GM21528 (cell line): ENCODE data around the gene LCE3A.
"Not testable (repeated sequence)": the region's sequence is repeated elsewhere in the genome, so short reads cannot be mapped to it uniquely, and the experiment has no call there.

ENCODE experiments used
- ATAC-seq: cut with Tn5 transposase; IDR thresholded peaks from one replicate; pipeline ENCODE4 v1.9.1; 2021; ENCODE audit warnings: mild to moderate bottlenecking, moderate library complexity; ENCODE audit not compliant: unreplicated experiment, low FRiP score

LCE3A gene, protein sequence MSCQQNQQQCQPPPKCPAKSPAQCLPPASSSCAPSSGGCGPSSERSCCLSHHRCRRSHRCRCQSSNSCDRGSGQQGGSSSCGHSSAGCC

DNA sequence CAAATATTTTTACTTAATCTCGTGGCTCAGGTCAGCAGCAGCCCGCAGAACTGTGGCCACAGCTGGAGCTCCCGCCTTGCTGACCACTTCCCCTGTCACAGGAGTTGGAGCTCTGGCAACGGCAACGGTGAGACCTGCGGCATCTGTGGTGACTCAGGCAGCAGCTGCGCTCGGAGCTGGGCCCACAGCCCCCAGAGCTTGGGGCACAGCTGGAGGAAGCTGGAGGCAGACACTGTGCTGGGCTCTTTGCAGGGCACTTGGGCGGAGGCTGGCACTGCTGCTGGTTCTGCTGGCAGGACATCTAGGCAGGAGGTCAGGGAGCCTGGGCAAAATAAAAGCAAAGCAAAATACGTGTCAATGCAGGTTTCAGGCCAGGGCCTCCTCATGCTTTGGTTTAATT lies at the start of gene LCE3A:
LCE3A (minus strand) TSS at position 301 of the 400 bp plus-strand sequence; CDS start at position 301, 0 bp downstream.
- ATAC-seq: no peak

DNA sequence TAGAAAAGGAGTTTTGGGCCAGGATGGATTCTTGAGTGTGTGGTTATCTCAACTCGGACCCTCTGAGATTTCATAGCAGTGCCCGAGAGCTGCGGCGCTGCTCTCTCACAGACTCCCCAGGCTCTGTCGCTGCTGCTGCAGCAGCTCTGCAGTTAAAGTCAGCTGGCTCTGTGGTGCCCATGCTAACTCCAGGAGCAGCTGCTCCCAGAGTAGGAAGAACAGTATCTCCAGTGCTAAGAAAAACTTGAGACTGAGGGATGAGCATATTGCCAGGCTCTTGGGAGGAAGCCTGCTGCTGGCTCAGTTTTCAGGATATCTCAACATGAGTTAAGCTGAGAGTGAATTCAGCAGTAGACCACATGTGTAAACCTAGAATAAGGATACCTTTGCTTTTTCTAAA lies 44.7 kb upstream of the LCE3A start:
- ATAC-seq: no peak

GRCh38 chr1:152666171-152666570 lies 43.3 kb upstream of the LCE3A start:
- not testable (repeated sequence) for ATAC-seq

- no peak for ATAC-seq
Observed at GRCh38 chr1:152663098-152663497, 40.2 kb upstream of the LCE3A start, which contains the start of gene LCE2D. TSS of gene LCE2D (plus strand) at chr1:152663380. CDS start at chr1:152664106, 726 bp downstream.

DNA sequence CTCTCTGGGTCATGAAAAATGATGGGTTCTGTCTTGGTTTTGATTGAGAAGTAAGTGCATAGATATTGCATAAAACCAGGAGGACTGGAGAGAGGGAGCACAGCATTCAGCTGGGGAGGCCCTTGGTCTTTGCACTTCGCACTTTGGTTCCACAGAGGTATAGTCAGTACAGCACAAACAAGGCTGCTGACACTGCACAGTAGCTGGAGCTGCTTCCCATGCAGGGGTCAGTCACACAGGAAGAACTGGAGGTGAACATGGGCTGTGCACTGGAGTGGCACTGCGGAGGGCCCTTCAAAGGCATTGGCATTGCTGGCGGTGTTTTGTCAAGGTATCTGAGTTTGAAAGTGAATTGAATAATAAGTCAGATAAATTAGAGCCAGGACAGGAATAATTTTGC lies 35.7 kb upstream of the LCE3A start:
- ATAC-seq: no peak

DNA sequence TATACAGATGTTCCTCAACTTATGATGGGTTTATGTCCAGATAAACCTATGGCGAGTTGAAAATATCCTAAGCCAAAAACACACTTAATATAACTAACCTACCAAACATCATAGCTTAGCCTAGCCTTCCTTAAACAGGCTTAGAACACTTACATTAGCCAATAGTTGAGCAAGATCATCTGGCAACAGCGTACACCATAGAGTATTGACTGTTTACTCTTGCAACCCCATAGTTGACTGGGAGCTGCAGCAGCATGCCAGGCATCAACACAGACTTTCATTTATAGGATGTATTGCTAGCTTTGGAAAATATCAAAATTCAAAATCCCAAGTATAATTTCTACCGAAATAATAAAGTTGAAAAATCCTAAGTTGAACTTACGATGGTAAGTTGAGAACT lies 34.8 kb upstream of the LCE3A start:
- ATAC-seq: no peak

DNA sequence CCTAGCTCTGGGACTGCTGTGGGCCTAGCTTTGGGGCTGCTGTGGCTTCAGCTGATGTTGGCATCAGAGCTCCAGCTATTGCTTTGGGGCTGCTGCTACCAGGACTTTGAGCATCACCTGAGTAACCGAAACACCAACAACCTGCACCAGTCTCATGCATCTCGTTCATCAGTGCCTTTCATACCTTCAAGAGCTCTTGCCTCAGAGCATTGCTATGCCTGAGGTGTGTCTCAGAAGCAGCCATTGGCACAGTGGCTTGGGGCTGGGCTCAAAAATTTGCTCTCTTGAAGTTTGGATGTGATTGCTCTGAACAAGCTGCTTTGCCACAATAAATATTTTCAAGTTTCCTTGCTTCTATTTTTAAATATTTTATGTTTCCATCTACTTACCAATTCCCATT lies 33.6 kb upstream of the LCE3A start:
- no peak for ATAC-seq

DNA sequence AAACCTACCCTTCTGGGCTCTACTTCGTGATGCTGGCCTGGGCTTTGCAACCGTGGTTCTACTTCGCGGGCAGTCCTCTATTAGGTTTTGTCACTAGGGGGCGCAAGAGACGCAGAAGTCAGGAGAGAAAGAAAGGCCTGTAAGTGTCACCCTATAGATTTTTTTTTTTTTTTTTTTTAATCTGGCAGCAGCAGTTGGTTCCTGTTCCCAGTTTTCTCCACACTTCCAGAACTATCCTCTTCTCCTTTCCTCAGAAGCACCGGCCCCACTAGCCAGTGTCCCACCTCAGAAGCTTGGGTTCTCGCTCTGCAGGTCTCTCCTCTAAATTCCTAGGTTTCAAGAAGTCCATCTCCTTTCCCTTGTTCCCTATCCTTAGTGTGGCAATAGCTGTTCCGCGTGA lies 31.2 kb upstream of the LCE3A start:
- ATAC-seq: no peak

GRCh38 chr1:152646656-152647055 lies 23.8 kb upstream of the LCE3A start:
- ATAC-seq: no peak

DNA sequence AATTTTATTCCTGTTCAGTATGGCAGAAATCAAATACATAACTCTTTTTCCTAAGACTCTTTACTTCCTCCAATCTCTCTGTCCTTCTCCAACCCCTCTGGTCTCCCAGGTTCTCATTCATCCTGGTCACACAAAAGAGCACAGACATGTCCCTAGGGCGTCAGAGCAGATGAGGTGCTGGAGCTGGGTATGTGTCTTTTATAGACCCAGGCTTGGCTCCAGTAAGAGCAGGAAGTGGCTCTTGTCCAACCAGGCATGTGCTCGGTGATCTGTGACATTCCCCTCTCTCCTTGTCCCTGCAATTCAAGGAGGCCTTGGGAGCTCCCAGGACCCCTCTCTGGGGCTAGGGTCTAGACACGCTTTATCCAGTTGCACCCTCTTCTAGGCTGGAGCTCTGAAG lies 22.2 kb upstream of the LCE3A start:
- no peak for ATAC-seq

DNA sequence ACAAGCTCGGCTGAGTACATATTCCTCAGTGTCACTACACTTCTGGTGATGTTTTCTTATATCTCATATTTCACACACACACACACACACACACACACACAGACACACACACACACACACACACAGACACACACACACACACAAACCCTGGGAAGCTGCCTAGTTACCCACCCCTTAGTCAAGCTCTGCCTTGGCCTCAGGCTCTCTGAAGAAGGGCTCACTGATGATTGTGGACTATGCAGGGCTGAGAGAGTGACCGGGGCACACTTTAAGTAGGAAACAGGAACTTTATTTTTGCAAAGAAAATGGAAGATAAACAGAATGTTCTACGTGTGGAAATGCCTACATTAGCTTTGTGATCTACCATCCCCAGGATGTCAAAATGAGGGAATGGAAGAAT lies 21.0 kb upstream of the LCE3A start:
- no peak for ATAC-seq

GRCh38 chr1:152640351-152640750 lies 17.4 kb upstream of the LCE3A start:
- no peak for ATAC-seq

GRCh38 chr1:152630596-152630995 lies 7.7 kb upstream of the LCE3A start:
- ATAC-seq: no peak

DNA sequence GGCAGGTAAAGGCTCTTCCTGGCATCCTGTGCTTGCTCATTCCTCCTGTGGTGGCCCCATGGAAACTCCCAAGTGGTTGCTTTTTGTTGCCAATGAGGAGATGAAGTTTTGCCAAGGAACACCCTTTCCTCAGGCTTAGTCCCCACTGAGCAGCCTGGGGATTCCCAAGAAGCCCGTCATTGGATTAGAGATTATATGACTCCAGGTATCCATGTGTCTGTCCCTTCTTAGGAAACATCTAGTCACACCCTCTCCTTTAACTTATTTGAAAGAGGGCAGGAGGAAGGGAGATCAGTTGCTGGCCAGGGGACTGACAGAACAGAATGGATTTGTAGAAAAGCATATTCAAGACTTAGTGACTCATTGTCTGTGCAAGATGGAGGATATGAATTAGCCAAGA lies 3.8 kb upstream of the LCE3A start:
- ATAC-seq: no peak

DNA sequence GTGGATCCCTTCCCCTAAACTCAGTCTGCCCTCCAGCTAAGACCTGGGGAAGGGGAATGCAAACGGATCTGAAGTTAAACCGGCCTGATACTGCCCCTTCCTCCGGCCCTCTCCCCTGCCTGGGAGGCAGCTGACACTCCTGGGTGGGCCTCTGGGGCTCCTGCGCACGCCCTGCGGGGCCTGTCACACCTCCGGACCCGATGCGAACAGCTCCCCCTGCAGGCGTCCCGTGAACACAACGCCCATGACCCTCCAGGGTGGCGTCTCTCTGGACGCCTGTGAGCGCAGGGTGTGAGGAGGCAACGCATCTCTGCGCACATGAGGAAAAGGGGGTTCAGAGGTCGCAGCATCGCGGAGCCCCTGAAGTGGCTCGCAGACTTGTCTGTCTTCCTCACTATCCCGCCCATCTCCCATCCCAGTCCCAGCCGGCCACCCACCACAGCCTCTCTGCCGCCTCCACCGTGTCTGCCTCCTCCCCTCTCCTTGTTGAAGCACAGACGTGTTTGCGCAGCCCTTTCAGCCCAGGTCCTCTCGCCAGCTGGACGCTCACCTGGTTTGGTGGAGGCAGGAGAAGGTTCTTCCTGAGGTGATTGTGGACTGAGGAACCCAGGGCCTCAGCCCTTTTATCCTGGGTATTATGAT lies 421 bp upstream of the LCE3A start:
- no peak for ATAC-seq

DNA sequence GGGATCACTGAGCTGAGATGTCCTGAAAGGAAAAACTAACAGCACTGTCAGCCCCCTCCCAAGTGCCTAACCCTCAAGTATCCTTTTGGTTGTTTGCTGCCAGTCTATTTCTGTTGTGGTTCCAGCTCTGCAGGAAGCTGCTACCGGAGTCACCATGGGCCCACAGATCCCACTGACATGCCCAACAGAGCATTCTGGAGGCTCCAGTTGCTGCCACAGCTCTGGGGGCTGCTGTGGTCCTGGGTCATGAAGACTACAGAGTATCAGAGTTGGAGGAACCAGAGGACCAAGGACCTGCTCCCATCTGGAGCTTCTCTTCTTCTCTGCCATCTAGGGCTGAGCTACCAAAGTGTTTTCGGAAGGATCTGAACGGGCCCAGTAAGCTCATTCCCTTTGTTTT lies 910 bp downstream of the LCE3A start:
- no peak for ATAC-seq

- ATAC-seq: no peak
Observed at GRCh38 chr1:152613511-152613910, 9.4 kb downstream of the LCE3A start, which contains the start of gene LCE3B. TSS of gene LCE3B (plus strand) at chr1:152613811. CDS start at chr1:152613811, 0 bp downstream.

DNA sequence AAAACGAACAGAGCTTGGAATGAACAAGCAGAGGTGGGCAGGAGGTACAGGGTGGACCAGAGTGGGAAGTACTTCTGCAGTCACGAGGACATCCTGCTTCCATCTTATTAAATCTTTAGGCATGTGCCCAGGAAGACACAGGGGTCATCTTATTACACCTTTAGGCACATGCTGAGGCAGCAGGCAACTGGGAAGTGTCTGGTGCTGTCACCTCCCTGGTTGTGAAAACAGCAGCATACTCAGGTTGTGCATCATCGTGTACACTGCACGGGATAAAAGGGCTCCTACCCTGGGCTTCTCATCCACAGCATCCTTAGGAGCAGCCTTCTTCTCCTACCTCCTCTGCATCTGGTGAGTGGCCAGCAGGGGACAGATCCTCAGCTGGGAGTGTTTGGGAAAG lies 23.0 kb downstream of the LCE3A start, which contains the start of gene LCE3C:
LCE3C (plus strand) TSS at position 301 of the 400 bp plus-strand sequence. CDS start 498 bp downstream, outside the sequence.
- ATAC-seq: no peak

DNA sequence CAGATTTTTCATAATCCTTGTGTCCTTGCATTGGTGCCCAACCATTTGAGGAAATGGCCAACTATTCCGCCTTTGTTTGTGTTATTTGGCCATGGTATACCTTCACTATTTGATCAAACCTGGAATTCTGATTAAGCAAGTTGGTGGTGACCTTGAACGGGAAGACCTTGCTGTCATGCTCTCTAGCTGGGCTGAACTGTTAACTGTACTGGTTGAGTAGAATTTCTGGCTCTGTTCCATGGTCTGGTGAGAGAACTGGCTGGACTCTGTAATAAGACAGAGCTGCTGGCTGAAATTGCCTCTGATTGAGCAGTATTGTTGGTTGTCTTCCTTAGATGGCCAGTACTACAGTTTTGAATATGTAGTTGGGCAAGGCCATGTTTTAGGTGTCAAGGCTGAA lies 25.9 kb downstream of the LCE3A start:
- ATAC-seq: no peak

DNA sequence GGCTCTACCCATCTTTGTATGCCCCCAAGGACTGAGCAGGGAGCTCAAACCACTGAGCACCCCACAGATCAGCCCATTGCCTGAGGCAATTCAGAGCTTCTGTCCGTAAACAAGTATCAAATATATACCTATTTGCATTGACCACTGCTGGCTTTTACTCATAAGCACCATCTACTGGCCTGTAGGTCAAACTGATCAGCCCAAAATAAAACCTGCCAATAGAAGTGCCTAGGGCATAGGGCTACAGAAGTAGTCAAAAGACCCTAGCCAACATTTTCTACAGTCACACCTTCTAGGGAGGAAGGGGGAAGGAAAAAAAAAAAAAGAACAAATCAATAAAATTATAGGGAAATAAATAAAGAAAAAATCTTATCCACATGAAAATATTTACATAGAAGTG lies 37.3 kb downstream of the LCE3A start:
- no peak for ATAC-seq

DNA sequence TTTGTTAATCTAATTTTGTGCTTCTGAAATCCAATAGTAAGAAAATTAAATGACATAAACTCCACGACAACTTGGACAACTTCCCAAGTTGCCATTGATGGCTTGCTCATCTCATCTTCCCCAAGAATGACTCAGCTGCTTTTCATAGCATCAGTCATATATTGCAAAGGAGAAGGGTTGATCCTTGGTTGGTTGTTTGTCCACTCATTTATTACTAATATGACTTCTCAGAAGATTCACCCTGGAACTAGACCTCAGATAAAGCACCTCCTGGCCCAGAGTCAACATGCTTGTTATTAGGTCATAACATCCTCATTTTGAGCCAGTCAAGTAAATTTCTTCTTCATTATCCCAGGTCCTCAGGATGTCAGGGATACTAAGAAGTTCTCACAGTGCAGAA lies 40.3 kb downstream of the LCE3A start:
- no peak for ATAC-seq

DNA sequence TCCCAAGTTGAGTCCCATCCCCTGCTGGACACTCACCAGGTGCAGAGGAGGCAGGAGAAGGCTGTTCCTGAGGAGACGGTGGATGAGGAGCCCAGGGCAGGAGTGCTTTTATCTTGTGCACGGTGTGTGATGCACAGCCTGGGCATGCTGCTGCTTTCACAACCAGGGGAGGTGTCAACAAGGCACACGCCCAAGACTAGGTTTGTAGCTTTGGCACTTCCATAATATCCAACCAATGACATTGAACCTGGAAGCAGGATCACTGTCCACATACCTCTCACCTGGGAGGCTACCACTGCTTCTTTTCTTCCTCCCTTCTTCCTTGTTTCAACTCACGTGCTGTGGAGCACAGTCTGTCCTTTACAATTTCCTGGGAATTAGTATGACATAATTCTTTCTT lies 42.5 kb downstream of the LCE3A start, which contains the start of gene LCE3D:
LCE3D (minus strand) TSS at position 84 of the 400 bp plus-strand sequence. CDS start 580 bp downstream, outside the sequence.
- ATAC-seq: no peak
